ENCODE results near the gene MAGEL2. TPM values are rescaled to one million over a fixed set of nuclear protein-coding genes. Genes with fewer than 3 reads are reported as not detected.

Gene MAGEL2
- total RNA-seq, result under 0.01 and 0.51 TPM in 2 replicates

GRCh38 chr15:23647421-23648370 lies at the start of gene MAGEL2:
TSS of gene MAGEL2 (minus strand) at chr15:23647867. CDS start at chr15:23647742, 125 bp downstream.

GRCh38 chr15:23687143-23687470 lies 39.4 kb upstream of the MAGEL2 start, which contains the start of gene NDN:
TSS of gene NDN (minus strand) at chr15:23687305. CDS start at chr15:23687217, 88 bp downstream.

Other genes starting within 250 kb of the MAGEL2 start
- gene GOLGA6L2, start 200.6 kb downstream of the MAGEL2 start, total RNA-seq, result not detected in 2 replicates
- not detected in 2 replicates for gene MKRN3, start 82.2 kb downstream of the MAGEL2 start, total RNA-seq
- 56.5 and 64.7 TPM in 2 replicates for gene NDN, start 39.4 kb upstream of the MAGEL2 start, total RNA-seq

Data from mesangial cell (primary cell).